IPS-18c (cell line): ENCODE data around the gene APBA2.

ENCODE experiments used
- H3K4me3 ChIP-seq: 2 replicates; pipeline ENCODE4 v1.7.0; 2013; ENCODE audit warnings: low read depth, mild to moderate bottlenecking, low read length, moderate library complexity; ENCODE audit not compliant: insufficient read depth
- H3K9me3 ChIP-seq: one replicate; pipeline ENCODE4 v1.6.1; 2013; ENCODE audit warnings: mild to moderate bottlenecking, low read length, moderate library complexity; ENCODE audit not compliant: control insufficient read depth, insufficient read depth

The APBA2 gene

DNA sequence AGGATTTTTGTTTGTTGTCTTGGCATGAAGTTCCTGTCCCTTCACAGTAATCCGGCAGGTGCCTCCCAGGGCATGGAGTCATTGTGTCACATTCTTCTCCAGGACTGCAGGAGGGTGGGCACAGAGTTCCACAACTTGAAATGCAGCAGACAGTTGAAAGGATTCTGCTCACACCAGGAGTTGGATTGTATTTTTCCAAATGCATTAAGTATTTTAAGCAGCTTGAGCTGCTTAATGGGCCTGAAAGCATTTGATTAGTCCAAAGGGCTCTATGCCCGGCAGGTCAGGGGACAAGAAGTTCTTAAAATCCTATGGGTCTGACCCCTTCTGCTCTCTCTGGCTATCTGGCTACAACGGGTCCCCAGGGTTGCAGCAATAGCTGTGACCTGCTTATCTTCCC, 92.9 kb downstream of the APBA2 start:
- H3K4me3 ChIP-seq = no peak overlapping the region
- no peaks in the 10 kb centered on the region for H3K9me3 ChIP-seq

DNA sequence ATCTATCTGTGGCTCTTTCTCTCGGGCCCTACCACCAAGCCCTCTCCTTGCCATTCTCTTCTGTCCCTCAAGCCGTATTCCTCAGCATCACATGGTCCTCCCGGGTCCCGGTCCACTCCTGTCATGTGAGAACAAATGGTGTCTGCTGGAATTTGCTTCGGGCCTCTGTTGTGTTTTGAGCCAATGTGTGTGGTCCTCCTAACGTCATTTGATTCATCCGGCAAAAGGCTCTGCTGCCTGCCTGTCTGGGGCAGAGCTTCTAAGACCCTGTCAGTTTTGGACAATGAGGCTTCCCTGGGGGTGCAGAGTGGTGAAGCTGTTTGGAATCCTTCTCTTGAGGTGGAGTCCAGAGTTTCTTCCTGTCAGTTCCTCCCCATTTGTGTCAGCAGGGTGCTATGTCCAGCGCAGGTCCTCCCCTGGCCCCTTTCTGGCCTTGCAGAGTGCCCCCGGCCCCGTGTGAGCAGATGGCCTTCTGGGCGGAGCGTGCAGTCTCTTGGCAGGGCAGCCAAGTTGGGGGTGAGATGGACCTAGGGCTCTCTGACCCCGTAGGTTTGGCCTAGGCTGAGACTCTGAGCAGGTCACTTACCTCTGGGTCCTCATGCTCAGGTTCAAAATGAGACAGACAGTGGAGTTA, 93.6 kb downstream of the APBA2 start:
- Histone ChIP-seq H3K4me3 (no peak overlapping the region), H3K9me3 (no peaks in the 10 kb centered on the region)

GRCh38 chr15:28980709-28981350, 95.1 kb downstream of the APBA2 start:
- Histone ChIP-seq H3K9me3 (no peaks in the 10 kb centered on the region), H3K4me3 (no peak overlapping the region)

DNA sequence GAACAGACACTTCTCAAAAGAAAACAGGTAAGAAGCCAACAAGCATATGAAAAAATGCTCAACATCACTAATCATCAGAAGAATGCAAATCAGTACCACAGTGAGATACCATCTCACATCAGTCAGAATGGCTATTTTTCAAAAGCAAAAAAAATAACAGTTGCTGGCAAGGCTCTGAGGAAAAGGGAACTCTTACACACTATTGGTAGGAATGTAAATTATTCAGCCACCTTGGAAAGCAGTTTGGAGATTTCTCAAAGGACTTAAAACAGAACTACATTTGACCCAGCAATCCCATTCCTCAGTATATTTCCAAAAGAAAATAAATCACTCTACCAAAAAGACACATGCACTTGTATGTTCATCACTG, 95.6 kb downstream of the APBA2 start:
- no peaks in the 10 kb centered on the region for H3K9me3 ChIP-seq
- H3K4me3 ChIP-seq = no peak overlapping the region

GRCh38 chr15:28981921-28982320, 96.1 kb downstream of the APBA2 start:
- no peaks in the 10 kb centered on the region for H3K9me3 ChIP-seq
- H3K4me3 ChIP-seq = no peak overlapping the region

DNA sequence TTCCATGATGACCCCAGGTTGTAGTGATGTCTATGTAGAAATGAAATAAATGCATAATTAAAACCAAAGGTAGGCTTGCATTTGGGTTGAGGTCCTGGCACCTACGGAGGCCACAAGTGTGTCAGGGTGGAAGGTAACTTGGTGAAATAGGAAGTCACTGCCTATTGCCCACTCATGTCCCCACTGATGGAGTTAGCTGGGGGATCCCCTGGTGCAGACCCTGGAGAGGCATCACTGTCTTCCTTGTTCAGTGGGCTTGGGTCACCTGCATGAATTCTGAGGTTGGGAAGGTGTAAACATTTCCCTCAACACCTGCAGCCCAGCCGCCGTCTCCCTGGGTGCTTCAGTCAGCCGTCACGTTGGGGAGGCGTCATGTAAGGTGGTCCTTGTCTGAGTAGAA, 97.1 kb downstream of the APBA2 start:
- H3K4me3 ChIP-seq = no peak overlapping the region
- H3K9me3 ChIP-seq = no peaks in the 10 kb centered on the region

- Histone ChIP-seq H3K4me3 (no peak overlapping the region), H3K9me3 (no peaks in the 10 kb centered on the region)
Measured at GRCh38 chr15:28983432-28984311, 97.9 kb downstream of the APBA2 start.

- Histone ChIP-seq H3K9me3 (no peaks in the 10 kb centered on the region), H3K4me3 (no peak overlapping the region)
Measured at GRCh38 chr15:28984421-28985315, 98.9 kb downstream of the APBA2 start.

DNA sequence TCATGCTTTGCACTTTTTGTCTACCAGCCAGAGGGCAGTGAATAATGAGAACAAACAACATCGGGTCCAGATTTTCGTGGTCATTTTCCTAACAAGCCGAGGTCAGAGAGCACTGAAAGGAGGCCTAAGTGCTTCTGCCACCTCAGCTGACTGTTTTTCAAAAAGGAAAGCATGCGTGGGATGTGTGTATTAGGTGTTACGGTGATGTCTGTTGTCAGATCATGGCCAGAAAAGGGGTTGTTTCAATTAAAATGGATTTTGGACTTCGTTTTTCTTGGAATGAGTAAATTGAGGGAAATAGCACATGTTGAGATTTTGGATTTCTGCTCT, 99.5 kb downstream of the APBA2 start:
- H3K4me3 ChIP-seq = no peak overlapping the region

GRCh38 chr15:28985691-28986090, 99.9 kb downstream of the APBA2 start:
- Histone ChIP-seq H3K4me3 (no peak overlapping the region), H3K9me3 (no peaks in the 10 kb centered on the region)

More for the DNA sequence above, 99.5 kb downstream of the APBA2 start:
- H3K9me3 ChIP-seq = no peaks in the 10 kb centered on the region

DNA sequence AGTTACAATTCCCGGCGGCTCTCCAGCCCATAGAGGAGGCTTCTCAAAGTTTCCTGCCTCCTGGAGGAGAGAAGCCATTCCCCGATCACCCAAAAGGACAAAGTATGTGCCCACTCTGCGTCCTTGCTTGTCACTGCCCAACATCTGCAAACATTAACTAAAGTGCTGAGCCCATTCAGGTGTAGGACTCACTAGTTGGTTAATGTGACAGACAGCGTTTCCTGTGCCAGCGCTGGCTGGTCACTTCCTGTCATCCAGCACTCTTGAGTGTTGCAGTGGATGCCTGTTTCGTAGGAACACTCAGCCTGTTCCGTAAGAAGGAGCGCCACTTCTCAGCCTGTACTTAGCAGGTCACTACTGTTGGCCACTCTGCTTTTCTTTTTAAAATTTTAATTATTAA, 100.3 kb downstream of the APBA2 start:
- no peaks in the 10 kb centered on the region for H3K9me3 ChIP-seq
- H3K4me3 ChIP-seq = no peak overlapping the region

DNA sequence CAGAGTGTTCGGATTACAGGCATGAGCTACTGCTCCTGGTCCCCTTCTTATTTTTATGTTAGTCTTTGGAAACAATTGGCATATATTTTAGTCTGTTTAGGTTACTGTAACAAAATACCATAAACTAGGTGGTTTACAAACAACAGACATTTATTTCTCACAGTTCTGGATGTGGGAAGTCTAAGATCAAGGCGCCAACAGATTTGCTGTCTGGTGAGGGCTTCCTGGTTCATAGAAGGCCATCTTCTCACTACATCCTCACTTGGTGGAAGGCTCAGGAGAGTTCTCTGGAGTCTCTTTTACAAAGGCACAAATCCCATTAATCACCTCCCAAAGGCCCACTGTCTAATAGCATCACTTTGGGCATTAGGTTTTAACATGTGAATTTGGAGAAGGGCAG, 101.0 kb downstream of the APBA2 start:
- Histone ChIP-seq H3K9me3 (no peaks in the 10 kb centered on the region), H3K4me3 (no peak overlapping the region)

GRCh38 chr15:28987337-28987736, 101.6 kb downstream of the APBA2 start:
- H3K4me3 ChIP-seq = no peak overlapping the region
- H3K9me3 ChIP-seq = no peaks in the 10 kb centered on the region

DNA sequence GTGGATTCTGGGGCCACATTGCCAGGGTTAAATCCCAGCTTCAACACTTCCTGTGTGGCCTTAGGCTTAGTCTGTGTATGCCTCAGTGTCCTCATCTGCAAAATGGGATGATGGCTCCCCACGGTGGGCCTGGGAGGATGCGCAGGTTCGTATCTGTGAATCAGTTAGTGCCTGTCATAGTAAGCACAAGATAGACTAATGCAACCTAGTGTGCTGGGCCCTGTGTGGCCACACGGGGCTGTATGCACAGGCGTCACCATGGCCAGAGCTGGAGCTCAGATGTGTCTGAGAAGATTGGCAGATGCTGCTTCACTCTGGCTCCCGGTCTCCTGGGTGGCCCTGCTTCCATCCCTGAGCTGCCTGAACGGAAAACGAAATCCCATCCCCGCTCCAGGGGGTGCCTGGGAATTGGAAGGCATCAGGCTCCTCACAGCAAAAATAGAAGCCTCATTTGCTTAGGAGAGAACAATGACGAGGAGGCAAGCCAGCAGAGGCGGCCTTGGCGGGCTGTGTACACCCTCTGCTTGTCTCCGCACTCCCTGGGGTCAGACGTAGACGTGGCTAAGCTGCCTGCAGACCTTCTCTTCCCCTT, 103.6 kb downstream of the APBA2 start:
- Histone ChIP-seq H3K9me3 (no peaks in the 10 kb centered on the region), H3K4me3 (no peak overlapping the region)

GRCh38 chr15:28989896-28990295, 104.1 kb downstream of the APBA2 start:
- Histone ChIP-seq H3K9me3 (no peaks in the 10 kb centered on the region), H3K4me3 (no peak overlapping the region)

- no peak overlapping the region for H3K4me3 ChIP-seq
- H3K9me3 ChIP-seq = no peaks in the 10 kb centered on the region
Measured at GRCh38 chr15:28990390-28990789, 104.6 kb downstream of the APBA2 start.
